HG02610 (cell line): ENCODE data around the gene TCEA2.

ENCODE experiments used
- ATAC-seq: cut with Tn5 transposase; IDR thresholded peaks from one replicate; pipeline ENCODE4 v1.9.1; 2021; ENCODE audit warnings: mild to moderate bottlenecking, moderate library complexity; ENCODE audit not compliant: unreplicated experiment

Gene TCEA2

GRCh38 chr20:64063389-64064144 is 569 bp downstream of the TCEA2 start:
- ATAC-seq = no peak

- no peak for ATAC-seq
These were observed 1.2 kb downstream of the TCEA2 start for GRCh38 chr20:64064145-64064698.

- no peak for ATAC-seq
These were observed 2.3 kb downstream of the TCEA2 start for GRCh38 chr20:64065062-64065973.

GRCh38 chr20:64065974-64066343 is 3.0 kb downstream of the TCEA2 start:
- ATAC-seq = peak; percentile 23

GRCh38 chr20:64067005-64067632 is 4.1 kb downstream of the TCEA2 start:
- ATAC-seq = no peak

- no peak for ATAC-seq
These were observed 4.8 kb downstream of the TCEA2 start for GRCh38 chr20:64067733-64068307.

GRCh38 chr20:64068386-64069208 is 5.6 kb downstream of the TCEA2 start:
- ATAC-seq = no peak

- no peak for ATAC-seq
These were observed 6.2 kb downstream of the TCEA2 start for GRCh38 chr20:64069209-64069613.

GRCh38 chr20:64069614-64070243 is 6.7 kb downstream of the TCEA2 start:
- no peak for ATAC-seq

- no peak for ATAC-seq
These were observed 7.4 kb downstream of the TCEA2 start for GRCh38 chr20:64070244-64070993.

GRCh38 chr20:64071341-64072332 is 8.6 kb downstream of the TCEA2 start:
- ATAC-seq = no peak

- no peak for ATAC-seq
These were observed 9.6 kb downstream of the TCEA2 start for GRCh38 chr20:64072498-64073063.

- no peak for ATAC-seq
These were observed 10.6 kb downstream of the TCEA2 start for GRCh38 chr20:64073476-64074183.

- no peak for ATAC-seq
These were observed 11.3 kb downstream of the TCEA2 start for GRCh38 chr20:64074184-64074789.

- ATAC-seq = no peak
These were observed 12.0 kb downstream of the TCEA2 start for GRCh38 chr20:64074963-64075362.

- no peak for ATAC-seq
These were observed 12.6 kb downstream of the TCEA2 start for GRCh38 chr20:64075556-64075955.
